HG02943 (cell line): Measurements from ENCODE around the gene SPOCK1.

Experiments
- ATAC-seq: cut with Tn5 transposase; IDR thresholded peaks from one replicate; pipeline ENCODE4 v1.9.1; 2021; ENCODE audit warnings: mild to moderate bottlenecking, low read depth, moderate library complexity; ENCODE audit not compliant: unreplicated experiment

Gene SPOCK1

GRCh38 chr5:137069358-137069757 is 429.8 kb downstream of the SPOCK1 start:
- ATAC-seq = no peak

- ATAC-seq = no peak
These were observed 437.7 kb downstream of the SPOCK1 start for GRCh38 chr5:137061382-137061781.

GRCh38 chr5:137058089-137058488 is 441.0 kb downstream of the SPOCK1 start:
- no peak for ATAC-seq

- ATAC-seq = no peak
These were observed 442.4 kb downstream of the SPOCK1 start for GRCh38 chr5:137056676-137057075.

GRCh38 chr5:137055271-137055872 is 443.8 kb downstream of the SPOCK1 start:
- no peak for ATAC-seq

GRCh38 chr5:137054792-137055191 is 444.3 kb downstream of the SPOCK1 start:
- ATAC-seq = no peak

- ATAC-seq = no peak
These were observed 444.8 kb downstream of the SPOCK1 start for GRCh38 chr5:137054335-137054734.

GRCh38 chr5:137051161-137051560 is 448.0 kb downstream of the SPOCK1 start:
- ATAC-seq = no peak

- no peak for ATAC-seq
These were observed 458.3 kb downstream of the SPOCK1 start for GRCh38 chr5:137040641-137041340.

GRCh38 chr5:137040024-137040423 is 459.1 kb downstream of the SPOCK1 start:
- no peak for ATAC-seq

- no peak for ATAC-seq
These were observed 461.3 kb downstream of the SPOCK1 start for GRCh38 chr5:137037848-137038247.

- no peak for ATAC-seq
These were observed 462.5 kb downstream of the SPOCK1 start for GRCh38 chr5:137036640-137037039.

GRCh38 chr5:137035480-137035878 is 463.6 kb downstream of the SPOCK1 start:
- ATAC-seq = no peak

GRCh38 chr5:137034764-137035479 is 464.2 kb downstream of the SPOCK1 start:
- ATAC-seq = no peak

GRCh38 chr5:137034213-137034612 is 464.9 kb downstream of the SPOCK1 start:
- ATAC-seq = no peak

GRCh38 chr5:137032929-137033328 is 466.2 kb downstream of the SPOCK1 start:
- ATAC-seq = no peak

- ATAC-seq = no peak
These were observed 471.4 kb downstream of the SPOCK1 start for GRCh38 chr5:137027758-137028157.

- no peak for ATAC-seq
These were observed 472.8 kb downstream of the SPOCK1 start for GRCh38 chr5:137026296-137026695.

GRCh38 chr5:137024044-137024443 is 475.1 kb downstream of the SPOCK1 start:
- no peak for ATAC-seq

GRCh38 chr5:137023371-137023770 is 475.8 kb downstream of the SPOCK1 start:
- no peak for ATAC-seq

GRCh38 chr5:137022725-137023124 is 476.4 kb downstream of the SPOCK1 start:
- ATAC-seq = no peak

- no peak for ATAC-seq
These were observed 477.1 kb downstream of the SPOCK1 start for GRCh38 chr5:137022043-137022442.
